Gastroesophageal sphincter (tissue), 4 donors: Measurements from ENCODE around the gene GAP43. TPM values are rescaled to one million over a fixed set of nuclear protein-coding genes. Genes with fewer than 3 reads are reported as not detected.

Source experiments
- ATAC-seq: fragments of 150-250 bp; one replicate; pipeline ENCODE4 v1.9.1; 2016; ENCODE audit warnings: mild to moderate bottlenecking, moderate library complexity
- H3K27ac ChIP-seq, 4 donors: fragments of 200-600 bp; sonication (generic) in 3 of 4; 1 replicate in 3 of 4; 2 replicates in 1 of 4; pipeline ENCODE4 v1.5.1; 2016 to 2019
- H3K27me3 ChIP-seq: fragments of 200-600 bp; sonication (generic); one replicate; pipeline ENCODE4 v1.5.1; 2019
- H3K36me3 ChIP-seq, 2 donors: fragments of 200-600 bp; sonication (generic); one replicate each; pipeline ENCODE4 v1.5.1; 2019; ENCODE audit warnings: control low read depth in 1 of 2
- H3K4me1 ChIP-seq, 3 donors: fragments of 200-600 bp; sonication (generic); 1 replicate in 2 of 3; 2 replicates in 1 of 3; pipeline ENCODE4 v1.5.1; 2016 to 2019; ENCODE audit warnings: control low read depth in 2 of 3
- H3K4me3 ChIP-seq, 2 donors: fragments of 200-600 bp; sonication (generic); one replicate each; pipeline ENCODE4 v1.5.1; 2019; ENCODE audit warnings: mild to moderate bottlenecking in 1 of 2, moderate library complexity in 1 of 2
- H3K9me3 ChIP-seq, 3 donors: fragments of 200-600 bp; sonication (generic); one replicate each; pipeline ENCODE4 v1.5.1; 2017 to 2019; ENCODE audit warnings: control low read depth in 2 of 3
- CTCF ChIP-seq, 4 experiments: fragments of 200-600 bp in 2 of 4; fragments of 450-650 bp in 2 of 4; sonication (generic) in 1 of 4; IDR thresholded peaks; one replicate each; pipeline ENCODE4 v1.5.1; 2017 to 2019; ENCODE audit warnings: antibody characterized with exemption in 4 of 4, mild to moderate bottlenecking in 2 of 4, moderate library complexity in 2 of 4
- EP300 ChIP-seq: sonication (generic); formaldehyde crosslinking; IDR thresholded peaks from one replicate; pipeline ENCODE4 v1.6.1; 2017; ENCODE audit warnings: antibody characterized with exemption, mild to moderate bottlenecking
- POLR2A ChIP-seq, 2 donors: fragments of 450-650 bp; IDR thresholded peaks; one replicate each; pipeline ENCODE4 v1.6.1; 2017; ENCODE audit warnings: antibody characterized with exemption in 2 of 2, mild to moderate bottlenecking in 2 of 2, moderate library complexity in 1 of 2
- POLR2AphosphoS5 ChIP-seq: sonication (generic); formaldehyde crosslinking; IDR thresholded peaks from one replicate; pipeline ENCODE4 v1.6.1; 2017; ENCODE audit warnings: antibody characterized with exemption
- WGBS, 2 donors: methylation state at CpG; one replicate each; pipeline ENCODE4 v1.1.5; 2018; ENCODE audit warnings: low coverage in 1 of 2; 5-methylcytosine and 5-hydroxymethylcytosine counted together
- total RNA-seq, 4 donors: library from RNA; depleted of rRNA; stranded (reverse); fragments of >200 nt; gene quantifications; one replicate each; pipeline ENCODE4 v1.1.0, GENCODE V29; 2016

GAP43 gene
- total RNA-seq, 4 donors from 2014 or later, result 0.47 to 2.7 (median 1.6) TPM

GRCh38 chr3:115712871-115713270, 89.6 kb downstream of the GAP43 start:
- WGBS, 2 donors, result 0% methylated on average over 1 of the region's 1 CpG
- TF ChIP-seq POLR2A (IDR thresholded peaks at IDR 0.05) (no peak), POLR2AphosphoS5 (no peak), EP300 (no peak), CTCF (IDR thresholded peaks at IDR 0.05) (no peak)
- Histone ChIP-seq H3K9me3 (no peaks in the 10 kb centered on the region), H3K4me1 (no peaks in the 10 kb centered on the region), H3K36me3 (no peaks in the 10 kb centered on the region), H3K27ac (no peak overlapping the region), H3K4me3 (no peak overlapping the region), H3K27me3 (no peaks in the 10 kb centered on the region)
- no peak for ATAC-seq

- H3K27me3 ChIP-seq, result no peaks in the 10 kb centered on the region
- no peaks in the 10 kb centered on the region for H3K9me3 ChIP-seq
- TF ChIP-seq CTCF (IDR thresholded peaks at IDR 0.05), result no peak
- no peak for TF ChIP-seq POLR2AphosphoS5
- no peak overlapping the region for H3K4me3 ChIP-seq
- H3K27ac ChIP-seq, result no peak overlapping the region
- no peak for ATAC-seq
- no peaks in the 10 kb centered on the region for H3K4me1 ChIP-seq
- 44 to 72% methylated on average over 4 to 5 of the region's 5 CpGs for WGBS, 2 donors
- H3K36me3 ChIP-seq, result no peaks in the 10 kb centered on the region
Observed at GRCh38 chr3:115713284-115713683, 90.0 kb downstream of the GAP43 start.

- 90 to 100% methylated on average over 4 of the region's 4 CpGs for WGBS, 2 donors
- H3K36me3 ChIP-seq, result no peaks in the 10 kb centered on the region
- H3K27me3 ChIP-seq, result no peaks in the 10 kb centered on the region
- no peak for TF ChIP-seq CTCF (IDR thresholded peaks at IDR 0.05)
- no peak for TF ChIP-seq EP300
- no peak for TF ChIP-seq POLR2AphosphoS5
- ATAC-seq, result no peak
- no peaks in the 10 kb centered on the region for H3K9me3 ChIP-seq
- H3K4me3 ChIP-seq, result no peak overlapping the region
- H3K4me1 ChIP-seq, result no peaks in the 10 kb centered on the region
- H3K27ac ChIP-seq, result no peak overlapping the region
Observed at GRCh38 chr3:115715241-115715745, 92.0 kb downstream of the GAP43 start.

- no peaks in the 10 kb centered on the region for H3K36me3 ChIP-seq
- no peaks in the 10 kb centered on the region for H3K9me3 ChIP-seq
- TF ChIP-seq EP300 (no peak), POLR2AphosphoS5 (no peak), POLR2A (IDR thresholded peaks at IDR 0.05) (no peak), CTCF (IDR thresholded peaks at IDR 0.05) (no peak)
- WGBS, 2 donors, result 71 to 80% methylated on average over 4 of the region's 4 CpGs
- no peak overlapping the region for H3K27ac ChIP-seq
- H3K4me3 ChIP-seq, result no peak overlapping the region
- no peak for ATAC-seq
- H3K27me3 ChIP-seq, result no peaks in the 10 kb centered on the region
- no peaks in the 10 kb centered on the region for H3K4me1 ChIP-seq
Observed at GRCh38 chr3:115720983-115721382, 97.7 kb downstream of the GAP43 start.

- WGBS, 2 donors, result 92 to 93% methylated on average over 3 of the region's 3 CpGs
- TF ChIP-seq POLR2AphosphoS5 (no peak), POLR2A (IDR thresholded peaks at IDR 0.05) (no peak), EP300 (no peak), CTCF (IDR thresholded peaks at IDR 0.05) (no peak)
- no peaks in the 10 kb centered on the region for H3K27me3 ChIP-seq
- ATAC-seq, result no peak
- H3K27ac ChIP-seq, result no peak overlapping the region
- no peaks in the 10 kb centered on the region for H3K4me1 ChIP-seq
- no peak overlapping the region for H3K4me3 ChIP-seq
- no peaks in the 10 kb centered on the region for H3K36me3 ChIP-seq
- no peaks in the 10 kb centered on the region for H3K9me3 ChIP-seq
Observed at GRCh38 chr3:115725800-115726199, 102.5 kb downstream of the GAP43 start.
